Body of pancreas (tissue), 4 donors: ENCODE measurements around the gene DLGAP1. TPM values are rescaled to one million over a fixed set of nuclear protein-coding genes. Genes with fewer than 3 reads are reported as not detected.

ENCODE experiments used
- ATAC-seq: fragments of 150-250 bp; one replicate; pipeline ENCODE4 v1.9.1; 2016
- DNase-seq, 4 donors: peaks; one replicate each; pipeline ENCODE4 v3.0.0-alpha.2; 2019
- H3K27ac ChIP-seq, 4 donors: fragments of 200-600 bp; sonication (generic); 1 replicate in 3 of 4; 2 replicates in 1 of 4; pipeline versions ENCODE4 v1.5.1 to v1.6.1; 2016 to 2019; ENCODE audit warnings: mild to moderate bottlenecking in 1 of 4, mixed read lengths in 1 of 4, moderate library complexity in 1 of 4
- H3K27me3 ChIP-seq, 2 donors: fragments of 200-600 bp; sonication (generic); one replicate each; pipeline ENCODE4 v1.6.0; 2016; ENCODE audit warnings: mild to moderate bottlenecking in 1 of 2
- H3K36me3 ChIP-seq, 2 donors: fragments of 200-600 bp; sonication (generic); replicated peaks in 1 of 2; 2 replicates each; pipeline ENCODE4 v1.5.1; 2016; ENCODE audit warnings: low read depth in 2 of 2; ENCODE audit not compliant: insufficient read depth in 1 of 2
- H3K4me1 ChIP-seq: fragments of 200-600 bp; sonication (generic); one replicate; pipeline ENCODE4 v1.6.0; 2016
- H3K4me3 ChIP-seq, 2 donors: fragments of 200-600 bp; sonication (generic); 1 replicate in 1 of 2; 2 replicates in 1 of 2; pipeline ENCODE4 v1.5.1; 2016 to 2019
- H3K9me3 ChIP-seq, 3 donors: fragments of 200-600 bp; sonication (generic); 1 replicate in 2 of 3; 2 replicates in 1 of 3; pipeline ENCODE4 v1.5.1; 2016
- CTCF ChIP-seq, 7 experiments: fragments of 450-650 bp in 4 of 7; fragments of 200-600 bp in 3 of 7; sonication (generic) in 3 of 7; IDR thresholded peaks; one replicate each; pipeline ENCODE4 v1.5.1; 2016 to 2019; ENCODE audit warnings: antibody characterized with exemption in 7 of 7
- POLR2A ChIP-seq, 3 donors: fragments of 450-650 bp; IDR thresholded peaks; one replicate each; pipeline ENCODE4 v1.6.1; 2016; ENCODE audit warnings: antibody characterized with exemption in 3 of 3, mild to moderate bottlenecking in 2 of 3
- WGBS, 2 donors: methylation state at CpG; one replicate each; pipeline ENCODE4 v1.1.5; 2017; 5-methylcytosine and 5-hydroxymethylcytosine counted together
- intact Hi-C: fragments of 100-400 bp; cut with DNase I; formaldehyde crosslinking; loops from one replicate; pipeline ENCODE4 v1.15.1; 2023
- total RNA-seq, 2 donors: library from RNA; depleted of rRNA; stranded (reverse); fragments of >200 nt; gene quantifications; one replicate each; pipeline ENCODE4 v1.1.0, GENCODE V29; 2016

The DLGAP1 gene
- total RNA-seq, 2 donors from 2014 or later = 0.52 to 7.9 TPM

DNA sequence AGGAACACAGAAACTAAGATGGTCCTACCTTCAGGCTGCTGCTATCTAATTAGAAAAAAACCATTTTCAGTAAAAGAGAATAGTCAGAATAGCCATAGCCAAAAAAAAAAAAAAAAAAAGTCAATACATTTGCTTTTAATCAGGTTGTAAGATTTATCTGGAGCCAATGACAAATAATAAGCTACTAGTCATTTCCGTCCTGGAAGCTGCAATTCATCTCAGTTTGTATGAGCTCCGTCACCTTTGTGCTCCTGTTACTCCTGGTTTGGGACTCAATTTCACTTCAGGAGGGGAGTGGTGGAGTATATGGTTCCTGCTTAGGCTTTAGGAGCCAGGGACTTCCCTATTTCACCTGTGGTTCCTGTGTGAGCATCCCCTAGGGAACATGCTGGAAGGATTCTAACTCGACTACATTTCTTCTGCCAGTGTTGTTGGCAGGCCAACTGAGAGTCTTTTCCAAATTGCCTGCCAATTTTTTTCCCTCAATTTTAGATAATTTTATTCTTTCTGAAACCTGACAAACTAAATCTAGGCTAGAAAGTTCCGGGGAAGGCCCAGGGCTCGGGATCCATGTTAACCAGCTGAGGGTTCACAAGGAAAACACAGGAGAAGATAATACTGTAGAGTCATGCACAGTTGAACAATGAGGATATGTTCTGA, 481.8 kb downstream of the DLGAP1 start:
- Histone ChIP-seq H3K4me3 (no peak overlapping the region), H3K4me1 (no peaks in the 10 kb centered on the region), H3K36me3 (no peaks in the 10 kb centered on the region), H3K27ac (no peak overlapping the region), H3K9me3 (no peaks in the 10 kb centered on the region), H3K27me3 (no peaks in the 10 kb centered on the region)
- ATAC-seq (no peak), DNase-seq (no peak)
- WGBS, 2 donors = 60 to 63% methylated on average over 5 of the region's 5 CpGs
- TF ChIP-seq POLR2A (IDR thresholded peaks at IDR 0.05) = no peak
- no peak for TF ChIP-seq CTCF (IDR thresholded peaks at IDR 0.05)
- intact Hi-C loops = no loop called here

- no peak for DNase-seq
- no peaks in the 10 kb centered on the region for H3K36me3 ChIP-seq
- no peaks in the 10 kb centered on the region for H3K4me1 ChIP-seq
- TF ChIP-seq POLR2A (IDR thresholded peaks at IDR 0.05) (no peak), CTCF (IDR thresholded peaks at IDR 0.05) (no peak)
- no peak overlapping the region for H3K27ac ChIP-seq
- H3K4me3 ChIP-seq = no peak overlapping the region
- no peak for ATAC-seq
- no peaks in the 10 kb centered on the region for H3K27me3 ChIP-seq
- no peaks in the 10 kb centered on the region for H3K9me3 ChIP-seq
- intact Hi-C loops = no loop called here
- 86 to 93% methylated on average over 6 of the region's 6 CpGs for WGBS, 2 donors
Measured at GRCh38 chr18:3972291-3972930, 482.7 kb downstream of the DLGAP1 start.

- DNase-seq = no peak
- intact Hi-C loops = no loop called here
- TF ChIP-seq POLR2A (IDR thresholded peaks at IDR 0.05) (no peak), CTCF (IDR thresholded peaks at IDR 0.05) (peak in 2 of 7 experiments; percentile 1 to 12)
Measured at GRCh38 chr18:3970929-3971328, 484.2 kb downstream of the DLGAP1 start.

GRCh38 chr18:3967359-3968180, 487.5 kb downstream of the DLGAP1 start:
- 35 to 36% methylated on average over 4 of the region's 4 CpGs for WGBS, 2 donors
- TF ChIP-seq POLR2A (IDR thresholded peaks at IDR 0.05) (no peak), CTCF (IDR thresholded peaks at IDR 0.05) (no peak)
- DNase-seq (no peak), ATAC-seq (no peak)
- H3K9me3 ChIP-seq = no peaks in the 10 kb centered on the region
- no peaks in the 10 kb centered on the region for H3K27me3 ChIP-seq
- intact Hi-C loops = no loop called here
- peaks cover 7% of the 10 kb centered on the region for H3K4me1 ChIP-seq
- no peaks in the 10 kb centered on the region for H3K36me3 ChIP-seq
- H3K4me3 ChIP-seq = no peak overlapping the region
- peak overlapping the region in 3 of 4 donors; percentile 35 to 66 (median 35) for H3K27ac ChIP-seq

More at GRCh38 chr18:3970929-3971328, 484.2 kb downstream of the DLGAP1 start:
- WGBS, 2 donors = 40 to 42% methylated on average over 2 of the region's 2 CpGs
- Histone ChIP-seq H3K27me3 (no peaks in the 10 kb centered on the region), H3K36me3 (no peaks in the 10 kb centered on the region), H3K4me3 (no peak overlapping the region), H3K9me3 (no peaks in the 10 kb centered on the region), H3K4me1 (peaks cover 7% of the 10 kb centered on the region), H3K27ac (no peak overlapping the region)
- ATAC-seq = no peak
